CD4-positive, alpha-beta T cell treated with Interleukin-17A for 4 hours (primary cell): ENCODE measurements around the gene PDE8B.

Experiments used
- DNase-seq: peaks from one replicate; pipeline ENCODE4 v3.0.0-alpha.2; 2020; ENCODE audit warnings: mixed read lengths

Gene PDE8B

DNA sequence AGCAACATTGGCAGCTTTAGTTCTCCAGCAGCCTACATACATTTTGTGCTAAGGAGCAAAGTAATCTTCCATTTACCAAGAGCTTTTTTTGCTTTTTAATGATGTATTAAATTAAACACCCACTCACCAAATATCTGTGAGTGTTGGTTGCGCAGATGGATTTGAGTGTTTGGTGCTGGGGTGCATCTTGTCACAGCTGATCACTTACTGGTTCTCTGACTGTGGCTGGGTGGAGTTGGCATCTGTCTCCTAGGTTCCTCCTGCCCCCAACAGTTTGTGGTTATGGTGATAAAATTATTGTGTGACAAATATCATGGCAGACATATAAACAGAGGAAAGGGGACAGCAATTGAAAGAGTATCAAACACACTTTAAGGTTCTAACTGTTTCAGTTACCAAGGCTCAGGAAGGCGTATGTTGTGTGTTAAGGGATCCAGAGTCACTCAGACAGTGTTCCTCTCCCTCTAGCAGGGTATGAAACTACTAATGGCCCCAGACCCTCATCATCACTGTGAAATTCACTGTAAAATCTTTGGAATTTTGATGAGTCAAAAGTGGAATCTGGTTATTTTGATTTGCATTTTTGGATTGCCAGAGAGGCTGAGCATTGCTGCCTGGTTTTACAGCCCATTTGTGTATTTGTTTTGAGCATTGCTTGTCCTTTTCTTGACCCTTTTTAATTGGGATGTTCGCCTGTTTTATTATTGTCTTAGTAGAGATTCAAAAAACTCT, 81.7 kb downstream of the PDE8B start:
- no peak for DNase-seq

DNA sequence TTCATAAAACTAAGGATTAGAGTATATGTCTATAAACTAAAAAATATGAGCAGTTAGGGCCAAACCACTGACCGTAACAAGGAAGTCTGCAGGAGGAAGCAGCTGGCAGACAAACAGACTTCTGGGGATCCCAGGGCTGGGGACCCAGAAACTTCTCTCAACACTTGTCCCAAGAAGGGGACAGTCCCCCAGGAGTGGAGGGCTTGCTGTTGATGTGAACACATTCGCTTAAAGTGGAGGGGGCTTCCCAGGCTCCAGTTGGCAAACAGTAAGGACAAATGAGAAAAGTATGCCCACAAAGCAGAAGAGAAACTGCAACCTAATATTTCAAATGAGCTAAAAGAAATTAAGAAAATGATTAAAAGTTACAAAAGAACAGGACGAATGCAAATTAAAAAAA, 83.7 kb downstream of the PDE8B start:
- no peak for DNase-seq

DNA sequence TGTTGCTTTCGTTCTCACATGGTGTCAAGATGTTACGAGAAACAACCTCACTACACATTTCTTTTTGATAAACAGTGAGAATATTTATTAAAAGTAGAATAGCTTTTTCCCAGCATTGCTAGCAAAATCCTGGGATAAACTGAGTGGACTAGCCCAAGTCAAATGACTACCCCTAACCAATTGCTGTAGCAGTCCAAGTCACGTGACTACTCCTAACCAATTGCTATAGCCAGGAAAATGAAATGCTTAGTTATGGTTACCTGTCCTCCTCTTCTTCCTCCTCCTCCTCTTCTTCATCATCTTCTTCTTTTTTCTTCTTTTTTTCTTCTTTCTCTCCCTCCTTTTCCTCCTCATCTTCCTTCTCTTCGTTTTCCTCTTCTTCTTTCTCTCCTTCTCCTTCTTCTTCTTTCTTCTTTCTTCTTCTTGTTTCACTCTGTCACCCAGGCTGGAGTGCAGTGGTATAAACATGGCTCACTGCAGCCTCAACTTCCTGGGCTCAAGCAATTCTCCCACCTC, 85.4 kb downstream of the PDE8B start:
- DNase-seq = no peak

DNA sequence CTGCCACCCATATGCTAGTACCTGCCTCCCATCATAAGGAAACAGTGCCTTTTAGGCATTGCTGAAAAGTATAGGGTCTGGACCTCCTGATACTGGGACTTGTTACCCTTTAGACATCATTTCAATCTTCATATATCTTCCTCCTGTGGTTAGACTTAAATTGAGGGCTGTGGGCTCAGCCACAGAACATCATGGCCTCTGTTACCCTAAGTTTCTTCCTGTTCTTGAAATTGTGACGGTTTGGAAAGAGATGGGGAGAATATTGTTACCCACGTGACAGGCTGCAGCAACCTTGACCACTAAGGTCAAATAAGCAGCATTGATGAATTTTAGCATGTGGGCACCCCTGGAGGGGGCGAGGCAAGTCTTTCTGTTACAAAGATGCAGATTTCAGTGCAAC, 87.7 kb downstream of the PDE8B start:
- DNase-seq = no peak

DNA sequence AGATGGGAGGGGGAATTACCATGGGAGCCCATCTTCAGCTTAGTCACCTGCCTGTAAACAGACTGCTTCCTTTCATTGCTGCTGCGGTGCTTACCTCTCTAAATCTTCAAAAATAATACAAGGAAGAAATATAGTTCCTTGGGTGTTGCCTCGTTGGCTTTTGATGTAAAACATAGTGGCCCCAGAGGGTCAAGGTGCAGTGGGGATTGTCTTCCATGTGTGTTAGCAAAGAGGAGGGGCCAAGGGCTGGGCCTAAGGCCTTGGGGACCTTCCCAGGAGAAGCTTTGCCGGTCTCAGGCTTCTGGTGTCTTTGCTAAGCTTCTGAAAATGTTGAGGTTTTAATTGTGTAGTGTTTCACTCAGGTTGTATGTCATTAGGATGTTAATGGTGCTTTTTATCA, 90.0 kb downstream of the PDE8B start:
- no peak for DNase-seq

DNA sequence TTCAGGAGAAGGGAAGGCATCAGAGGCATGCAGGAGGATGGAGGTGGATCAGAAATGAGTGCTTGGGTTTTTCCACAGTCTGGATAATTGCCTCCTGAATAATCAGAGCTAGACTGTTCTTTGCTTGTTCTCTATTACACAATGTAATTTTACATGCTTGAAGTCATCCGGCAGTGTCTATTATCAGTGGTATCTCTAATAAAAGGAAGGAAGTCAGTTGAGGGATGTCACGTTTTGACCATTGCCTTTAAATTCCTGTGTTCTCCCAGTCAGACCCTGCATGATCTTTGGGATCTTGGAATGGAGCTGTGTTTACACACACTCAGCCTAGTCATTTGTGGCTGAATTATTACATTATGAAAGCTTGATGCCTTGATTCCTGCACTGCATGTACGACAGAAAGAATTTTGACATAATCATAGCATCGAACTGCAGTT, 91.0 kb downstream of the PDE8B start:
- no peak for DNase-seq

DNA sequence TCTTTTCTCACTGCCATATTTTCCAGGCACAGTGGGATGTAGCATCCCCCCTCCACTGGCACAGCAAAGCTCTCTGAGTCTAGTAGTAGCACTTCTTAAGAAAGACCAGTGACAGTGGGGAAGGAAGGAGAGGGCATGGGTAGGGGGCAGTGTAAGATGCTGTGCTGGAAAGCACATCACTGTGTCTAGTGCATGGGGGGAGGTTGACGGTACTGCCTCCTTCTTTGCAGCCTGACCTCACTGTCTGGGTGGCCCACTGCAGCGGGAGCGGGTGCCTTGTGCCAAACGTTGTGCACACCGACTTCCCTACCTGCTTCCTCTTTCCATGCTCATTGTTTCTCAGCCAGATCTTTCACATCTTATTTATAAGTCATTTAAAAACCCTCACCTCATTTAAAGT, 91.8 kb downstream of the PDE8B start:
- DNase-seq = no peak

DNA sequence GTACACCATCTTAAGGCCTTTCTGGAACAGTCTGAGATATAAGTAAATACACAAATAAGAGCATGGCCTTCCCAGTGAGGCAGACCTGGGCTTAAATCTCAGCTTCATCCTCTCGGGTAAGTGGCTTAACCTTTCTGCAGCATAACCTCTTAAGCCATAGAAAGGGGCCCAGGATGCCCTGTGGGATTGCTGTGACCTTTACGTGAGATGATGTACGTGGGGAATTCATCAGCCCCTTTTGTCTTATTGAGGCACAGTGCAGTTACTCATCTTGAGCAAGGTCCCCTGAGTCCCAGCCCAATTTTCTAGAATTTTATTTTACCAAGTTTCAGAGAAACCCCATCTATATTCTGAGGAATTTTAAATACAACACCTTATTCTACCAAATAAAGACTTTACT, 92.2 kb downstream of the PDE8B start:
- no peak for DNase-seq

DNA sequence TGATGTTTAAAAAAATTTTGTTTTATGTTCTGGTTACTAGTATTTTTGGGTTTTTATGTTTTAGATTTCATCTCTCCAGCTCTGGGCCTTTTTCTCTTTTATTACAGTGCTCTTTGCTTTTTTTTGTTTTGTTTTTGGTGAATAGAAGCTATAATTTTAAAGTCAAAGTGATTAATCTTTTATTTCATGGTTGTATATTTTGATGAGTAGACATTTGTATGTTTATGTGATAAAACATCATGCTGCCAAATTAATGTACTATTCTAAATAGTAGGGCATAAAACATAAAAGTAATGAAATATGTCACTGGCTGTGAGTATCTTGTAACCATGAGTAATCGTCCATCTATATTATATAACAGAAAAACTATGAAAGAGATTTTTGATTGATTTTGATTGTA, 93.9 kb downstream of the PDE8B start:
- no peak for DNase-seq

DNA sequence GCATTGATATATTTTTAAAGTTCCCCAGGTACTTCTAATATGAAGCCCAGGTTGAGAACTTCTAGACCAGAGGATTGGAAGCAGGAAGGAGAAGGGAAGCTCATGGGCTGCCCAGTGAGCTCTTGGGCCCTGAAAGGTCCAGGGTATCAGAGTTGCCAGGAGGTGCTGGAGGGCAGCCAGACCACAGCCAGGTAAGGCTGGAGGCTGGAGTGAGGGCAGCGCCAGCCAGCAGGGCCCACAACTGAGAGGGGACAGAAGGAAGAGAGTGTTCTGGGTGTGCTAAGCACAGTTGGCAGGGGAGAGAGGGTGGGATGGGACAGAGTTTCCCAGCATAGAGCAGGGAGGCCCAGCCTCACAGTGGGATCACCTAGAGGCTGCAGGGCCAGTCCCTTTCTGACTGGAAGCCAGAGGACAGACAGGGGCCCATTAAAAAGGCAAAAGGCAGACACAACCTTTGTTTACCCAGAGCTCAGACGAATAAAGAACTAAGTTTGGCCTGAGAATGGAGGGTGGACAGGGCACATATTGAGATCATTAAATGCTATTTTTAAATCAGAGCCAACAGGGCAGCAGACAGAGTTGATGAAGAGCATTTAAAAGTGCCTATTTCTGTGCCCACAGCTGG, 94.9 kb downstream of the PDE8B start:
- DNase-seq = no peak

DNA sequence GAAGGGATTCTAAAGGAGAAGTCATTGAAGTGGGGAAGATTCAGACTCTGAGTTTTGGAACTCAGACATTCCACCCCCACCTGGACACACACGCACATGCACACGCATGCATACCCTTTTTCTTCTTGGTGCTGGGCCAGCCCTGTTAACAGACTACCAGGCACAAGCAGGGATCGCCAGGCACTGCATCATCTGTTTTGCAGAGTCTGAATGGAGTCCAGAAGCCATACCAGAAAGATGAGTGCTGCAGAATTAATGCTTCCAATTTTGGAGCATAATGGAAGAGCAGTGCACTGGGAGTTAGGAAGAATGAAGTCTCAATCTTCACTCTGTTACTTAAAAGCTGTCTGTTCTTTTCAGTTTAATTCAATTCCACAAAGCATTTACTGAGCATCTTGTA, 95.5 kb downstream of the PDE8B start:
- DNase-seq = no peak

DNA sequence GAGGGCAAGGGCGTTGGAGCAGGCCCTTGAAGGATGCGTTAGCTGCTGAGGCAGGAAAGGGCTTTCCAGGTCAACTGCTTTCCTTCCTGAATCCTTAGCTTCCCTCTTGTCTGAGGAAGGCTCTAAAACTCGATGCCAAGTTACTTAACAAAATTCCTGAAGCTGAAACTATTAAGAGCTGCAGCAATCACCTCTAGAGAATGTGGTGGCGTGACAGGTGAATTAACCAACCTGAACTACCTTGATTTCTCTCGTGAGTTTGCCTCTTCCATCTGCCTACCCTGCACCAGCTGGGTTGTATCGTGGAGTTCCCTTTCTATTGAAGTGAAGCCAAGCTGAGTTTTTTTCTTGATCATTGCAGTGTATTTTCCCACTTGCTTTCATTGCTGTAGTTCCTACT, 96.1 kb downstream of the PDE8B start:
- DNase-seq = no peak

DNA sequence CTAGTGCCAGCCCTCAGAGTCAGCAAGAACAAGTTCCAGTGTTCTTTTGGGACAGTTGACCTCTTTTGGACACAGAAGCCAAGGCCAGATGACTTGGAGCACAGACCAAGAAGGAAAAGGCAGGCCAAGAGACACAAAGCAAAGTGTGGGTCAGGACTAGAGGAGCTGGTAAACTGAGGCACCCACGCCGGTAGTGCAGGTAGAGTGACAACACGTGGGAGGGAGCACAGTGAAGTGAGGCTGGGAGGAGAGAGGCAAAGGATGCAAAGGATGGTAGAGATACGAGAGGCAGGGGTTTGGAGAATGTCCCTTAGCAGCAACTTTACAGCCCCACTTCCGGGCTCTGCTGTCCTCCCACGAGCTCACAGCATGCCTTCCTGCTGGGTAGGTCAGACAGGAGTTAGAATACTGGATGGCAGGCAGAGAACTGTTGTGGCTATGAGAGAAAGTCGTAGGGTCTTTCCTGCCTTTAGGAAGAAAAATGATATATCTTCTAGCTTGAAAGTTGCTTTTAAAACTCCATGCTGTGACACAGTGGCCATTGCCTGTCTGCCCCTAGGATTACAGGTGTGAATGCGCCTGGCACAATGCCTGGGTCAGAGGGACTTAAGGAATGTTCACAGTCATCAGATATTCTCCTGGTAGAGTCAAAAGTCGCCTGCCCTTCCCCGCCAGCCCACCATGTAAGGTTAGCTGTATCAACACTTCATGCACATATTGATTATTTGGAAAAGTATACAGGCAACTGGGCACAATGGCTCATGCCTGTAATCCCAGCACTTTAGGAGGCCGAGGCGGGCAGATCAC, 97.9 kb downstream of the PDE8B start:
- DNase-seq = no peak

DNA sequence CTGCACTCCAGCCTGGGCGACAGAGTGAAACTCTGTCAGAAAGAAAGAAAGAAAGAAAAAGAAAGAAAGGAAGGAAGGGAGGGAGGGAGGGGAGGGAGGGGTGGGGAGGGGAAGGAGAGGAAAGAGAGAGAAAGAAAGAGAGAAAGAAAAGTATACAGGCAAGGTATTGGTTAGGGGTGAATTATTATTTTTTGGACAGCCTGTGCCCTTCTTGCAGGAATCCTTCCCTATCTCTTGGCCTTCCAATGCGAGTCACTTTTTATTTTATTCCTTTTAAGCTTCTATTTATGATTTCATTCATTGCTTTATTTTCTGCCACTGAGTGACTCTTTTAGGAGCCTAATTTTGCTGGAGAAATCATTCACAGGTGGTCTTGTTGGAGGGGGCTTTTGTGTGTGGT, 98.7 kb downstream of the PDE8B start:
- no peak for DNase-seq

DNA sequence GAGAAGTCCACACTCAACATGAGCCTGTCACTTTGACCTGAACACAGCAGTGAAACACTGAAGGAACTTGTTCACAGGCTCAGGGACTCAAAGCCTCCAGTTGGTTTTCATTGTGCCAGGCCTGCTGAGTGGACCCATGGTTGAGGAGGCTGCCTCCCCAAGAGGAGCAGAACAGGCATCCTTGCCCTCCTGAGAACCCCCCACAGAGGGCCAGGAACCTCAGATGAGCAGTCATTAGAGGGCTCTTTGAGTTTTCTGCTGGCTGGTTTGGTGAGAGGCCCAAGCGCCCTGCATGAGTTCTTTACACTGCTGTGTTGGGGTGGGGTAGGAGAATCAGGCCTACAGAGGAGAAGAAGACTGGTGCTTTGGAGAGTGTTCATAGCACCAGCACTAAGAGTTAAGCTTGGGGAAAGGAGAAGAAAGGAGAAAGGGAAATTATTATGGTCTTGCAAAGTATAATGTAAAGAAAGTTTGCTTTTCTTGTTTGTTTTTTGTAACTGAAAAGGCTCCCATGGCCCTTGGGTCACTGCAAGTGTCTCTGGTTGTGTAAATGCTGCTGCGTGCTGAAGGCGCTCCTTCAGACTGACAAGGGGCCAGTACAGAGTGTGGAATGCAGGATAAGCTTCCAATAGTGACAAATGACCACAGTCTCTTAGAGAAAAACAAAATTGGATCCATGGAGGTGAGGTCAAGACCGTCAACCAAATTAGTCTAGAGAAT, 100.2 kb downstream of the PDE8B start:
- no peak for DNase-seq

DNA sequence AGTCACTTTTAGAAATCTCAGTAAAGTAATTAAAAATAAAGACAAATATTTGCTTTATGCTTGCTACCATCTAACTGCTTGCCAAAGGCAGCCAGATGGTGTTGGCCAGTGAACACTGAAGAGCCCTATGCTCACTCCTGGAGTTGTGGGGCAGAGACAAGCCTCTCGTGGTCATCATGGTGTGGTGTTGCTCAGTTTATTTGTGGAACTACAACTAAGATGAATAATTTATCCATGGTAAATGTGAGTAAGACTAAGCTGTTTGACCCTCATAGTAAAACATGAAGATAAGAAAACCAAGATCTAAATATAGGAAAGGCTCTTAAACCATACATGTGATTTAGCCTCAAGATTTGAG, 100.7 kb downstream of the PDE8B start:
- no peak for DNase-seq

DNA sequence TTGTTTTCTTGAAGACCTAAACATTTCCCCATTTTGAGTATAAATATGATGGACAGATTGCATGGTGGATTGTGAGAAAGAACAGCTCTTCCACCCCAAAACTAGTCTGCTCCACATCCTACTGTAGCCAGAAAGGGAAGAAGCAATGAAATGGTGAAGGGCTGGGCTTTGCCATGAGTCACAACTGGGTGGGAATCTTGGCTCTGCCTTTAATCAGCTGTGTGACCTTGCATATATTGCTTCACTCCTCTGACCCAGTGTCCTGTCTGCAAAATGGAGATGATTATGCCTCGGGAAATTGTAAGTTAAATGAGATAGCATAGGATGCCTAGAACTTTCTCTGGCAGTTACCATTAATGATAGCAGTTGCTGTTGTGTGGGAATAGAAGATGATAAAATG, 101.9 kb downstream of the PDE8B start:
- DNase-seq = no peak

DNA sequence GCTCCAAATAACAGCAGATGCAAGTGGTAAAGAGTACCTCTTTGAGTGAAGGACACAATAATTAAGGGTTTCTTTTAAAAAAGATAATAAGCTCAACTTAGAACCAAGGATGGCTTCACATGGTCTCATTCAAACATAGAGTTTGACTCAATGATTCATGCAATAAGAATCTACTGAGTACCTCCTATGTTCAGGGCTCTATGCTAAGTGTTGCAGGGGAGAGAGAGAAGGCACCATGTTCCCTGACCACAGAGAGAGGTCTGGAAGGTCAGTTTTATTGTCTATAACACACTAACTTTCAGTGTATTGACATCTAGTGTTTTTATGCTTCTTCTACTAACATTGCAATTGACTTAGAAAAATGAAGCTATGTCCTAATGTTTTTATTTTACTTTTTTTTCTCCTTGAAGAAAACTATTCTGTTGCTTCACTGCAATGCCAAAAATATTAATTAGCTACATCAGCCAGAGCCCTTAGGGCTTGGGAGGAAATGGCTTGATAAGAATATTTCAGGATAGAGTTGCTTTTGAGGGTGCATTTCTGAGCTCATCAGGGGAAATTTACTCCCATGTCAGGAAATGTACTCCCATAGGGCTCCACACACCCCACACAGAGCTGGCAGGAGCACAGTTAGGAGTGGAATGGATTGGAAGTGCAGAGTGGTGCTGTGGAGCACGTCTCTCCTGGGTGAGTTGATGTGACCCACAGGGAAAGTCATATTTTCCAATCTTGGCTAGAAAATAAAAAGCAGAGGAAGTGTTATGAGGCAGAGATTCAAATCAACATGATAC, 106.6 kb downstream of the PDE8B start:
- DNase-seq = no peak

DNA sequence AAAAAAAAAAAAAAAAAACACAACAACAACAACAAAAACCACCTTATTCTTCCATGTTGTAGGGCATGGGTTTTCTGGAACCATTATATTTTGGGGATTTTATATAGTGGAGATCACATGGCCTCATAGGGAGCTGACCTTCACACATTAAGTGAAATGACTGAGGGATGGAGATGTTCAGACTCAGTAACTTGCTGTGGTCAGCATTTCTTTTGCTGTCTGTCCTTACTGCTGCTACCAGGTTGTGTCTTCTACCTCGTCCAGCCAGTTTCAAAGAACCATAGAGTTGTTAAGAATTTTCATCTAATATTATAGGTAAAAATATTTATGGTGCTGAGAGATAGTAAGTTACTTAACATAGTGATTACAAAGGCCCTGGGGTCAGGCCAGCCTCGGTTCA, 107.6 kb downstream of the PDE8B start:
- DNase-seq = no peak

DNA sequence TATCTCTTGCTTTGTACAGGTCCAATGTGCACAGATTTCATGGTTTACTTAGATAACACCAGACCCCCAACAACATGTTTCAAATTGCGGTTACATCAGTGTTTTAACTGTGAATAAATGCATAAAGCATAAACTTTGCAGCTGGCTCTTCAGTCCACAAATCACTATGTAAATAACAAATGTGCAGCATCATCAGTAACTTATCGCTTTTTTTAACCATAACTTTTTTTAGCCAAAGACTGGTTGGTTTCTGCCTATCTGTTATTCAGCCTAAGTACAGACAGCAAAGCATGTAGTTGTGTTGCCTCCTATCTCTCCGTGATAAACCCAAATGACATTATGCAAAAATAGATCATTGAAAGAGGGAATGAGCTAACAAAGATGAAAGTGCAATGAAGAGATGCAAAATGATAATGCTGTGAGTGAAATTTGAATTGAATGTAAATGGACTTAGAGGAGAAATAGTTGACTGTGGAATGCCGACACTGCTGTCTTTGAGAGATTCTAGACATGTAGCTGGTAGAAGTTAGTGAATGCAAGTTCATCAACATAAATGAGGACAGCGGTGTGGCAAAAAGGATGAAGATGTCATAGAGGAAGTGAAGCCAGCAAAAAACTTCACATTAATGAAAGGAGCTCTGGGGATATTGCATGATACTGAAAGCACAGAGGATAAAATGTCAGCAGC, 108.8 kb downstream of the PDE8B start:
- no peak for DNase-seq

DNA sequence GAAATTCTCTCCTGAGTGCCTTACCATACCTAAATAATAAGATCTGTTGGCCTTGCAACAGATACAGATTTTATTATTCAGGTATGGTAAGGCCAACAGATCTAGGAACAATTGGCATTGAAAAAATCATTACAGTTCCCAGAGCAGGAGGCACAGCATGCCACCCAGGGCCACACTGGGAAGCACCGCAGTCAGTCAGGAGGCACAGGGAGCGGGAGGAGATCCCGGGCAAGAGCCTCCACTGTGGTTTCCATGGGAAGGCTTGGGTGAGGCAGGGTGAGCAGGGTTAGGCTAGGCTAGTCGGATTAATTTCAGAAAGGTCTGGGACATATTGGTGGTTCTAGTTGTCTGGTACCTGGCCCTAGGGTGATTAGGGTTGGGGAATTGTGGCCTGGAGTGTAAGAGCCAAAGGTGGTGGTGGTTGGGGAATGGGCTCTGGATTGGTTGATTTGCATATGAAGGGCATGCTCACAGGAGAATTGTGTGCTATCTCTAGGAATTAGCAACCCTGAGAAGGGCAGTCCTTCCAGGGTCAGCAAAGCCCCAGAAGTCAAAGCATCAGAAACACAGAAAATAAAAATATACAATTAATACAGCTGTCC, 111.4 kb downstream of the PDE8B start:
- no peak for DNase-seq
